KMS-11 (cell line): ENCODE data around the gene NOL9.

Source experiments
- H2AFZ ChIP-seq: fragments of 200-600 bp; sonication (generic); 2 replicates; pipeline ENCODE4 v1.6.1; 2016; ENCODE audit warnings: antibody characterized with exemption, mixed run types, low read depth
- H3K27ac ChIP-seq: fragments of 200-600 bp; sonication (generic); 2 replicates; pipeline ENCODE4 v1.6.1; 2016; ENCODE audit warnings: mild to moderate bottlenecking, mixed run types
- H3K27me3 ChIP-seq: fragments of 200-600 bp; sonication (generic); 2 replicates; pipeline ENCODE4 v1.6.1; 2017; ENCODE audit warnings: mild to moderate bottlenecking, low read depth, mixed run types, moderate library complexity; ENCODE audit not compliant: insufficient read depth
- H3K36me3 ChIP-seq: fragments of 200-600 bp; sonication (generic); 2 replicates; pipeline ENCODE4 v1.6.1; 2017; ENCODE audit warnings: mild to moderate bottlenecking, mixed run types; ENCODE audit not compliant: insufficient read depth
- H3K4me1 ChIP-seq: fragments of 200-600 bp; sonication (generic); 2 replicates; pipeline ENCODE4 v1.6.1; 2016; ENCODE audit warnings: mild to moderate bottlenecking, low read depth, mixed run types; ENCODE audit not compliant: poor library complexity, severe bottlenecking
- H3K4me2 ChIP-seq: fragments of 200-600 bp; sonication (generic); 2 replicates; pipeline ENCODE4 v1.7.0; 2016; ENCODE audit warnings: mild to moderate bottlenecking, mixed run types
- H3K4me3 ChIP-seq: fragments of 200-600 bp; sonication (generic); IDR thresholded peaks from 2 replicates; pipeline ENCODE4 v1.6.1; 2017; ENCODE audit warnings: low read depth, low read length, mixed read lengths; ENCODE audit not compliant: insufficient read depth
- H3K79me2 ChIP-seq: fragments of 200-600 bp; sonication (generic); 2 replicates; pipeline ENCODE4 v1.6.1; 2016; ENCODE audit warnings: low read depth, mixed run types; ENCODE audit not compliant: insufficient read depth
- H3K9ac ChIP-seq: fragments of 200-600 bp; sonication (generic); 2 replicates; pipeline ENCODE4 v1.6.1; 2016; ENCODE audit warnings: mild to moderate bottlenecking, mixed run types
- H4K20me1 ChIP-seq: fragments of 200-600 bp; sonication (generic); 2 replicates; pipeline ENCODE4 v1.6.1; 2016; ENCODE audit warnings: mild to moderate bottlenecking, mixed run types; ENCODE audit not compliant: insufficient read depth
- CTCF ChIP-seq: fragments of 200-600 bp; sonication (generic); conservative IDR thresholded peaks from 2 replicates; pipeline ENCODE4 v1.6.1; 2017; ENCODE audit warnings: low read depth, mild to moderate bottlenecking, antibody characterized with exemption, low read length, moderate library complexity, mixed read lengths

Gene NOL9

GRCh38 chr1:6599141-6599975 is 45.0 kb upstream of the NOL9 start:
- Histone ChIP-seq H2AFZ (no peak overlapping the region), H3K4me3 (no peak overlapping the region), H3K36me3 (peaks cover 11% of the 10 kb centered on the region; the same call in 1 of the 2 replicates), H3K27ac (no peak overlapping the region), H3K4me2 (peak overlapping the region; percentile 100; the same call in 1 of the 2 replicates), H3K4me1 (peaks cover 29% of the 10 kb centered on the region), H3K79me2 (peaks cover 64% of the 10 kb centered on the region), H3K27me3 (no peaks in the 10 kb centered on the region), H3K9ac (no peak overlapping the region), H4K20me1 (peaks cover 28% of the 10 kb centered on the region; the same call in 1 of the 2 replicates)
- TF ChIP-seq CTCF = no peak

GRCh38 chr1:6597777-6598131 is 43.4 kb upstream of the NOL9 start:
- Histone ChIP-seq H3K27me3 (no peaks in the 10 kb centered on the region), H3K36me3 (peaks cover 11% of the 10 kb centered on the region; the same call in 1 of the 2 replicates), H3K79me2 (peaks cover 64% of the 10 kb centered on the region), H3K4me1 (peaks cover 21% of the 10 kb centered on the region), H3K9ac (no peak overlapping the region), H3K4me3 (no peak overlapping the region), H3K27ac (no peak overlapping the region), H4K20me1 (peaks cover 28% of the 10 kb centered on the region; the same call in 1 of the 2 replicates), H2AFZ (no peak overlapping the region), H3K4me2 (no peak overlapping the region)
- TF ChIP-seq CTCF = no peak

- no peak overlapping the region for H3K4me2 ChIP-seq
Measured at GRCh38 chr1:6596886-6597776, 42.8 kb upstream of the NOL9 start.

More at GRCh38 chr1:6596886-6597776, 42.8 kb upstream of the NOL9 start:
- peaks cover 61% of the 10 kb centered on the region for H3K79me2 ChIP-seq
- H2AFZ ChIP-seq = no peak overlapping the region
- no peak overlapping the region for H3K27ac ChIP-seq
- peaks cover 28% of the 10 kb centered on the region; the same call in 1 of the 2 replicates for H4K20me1 ChIP-seq
- no peak overlapping the region for H3K9ac ChIP-seq
- no peak overlapping the region for H3K4me3 ChIP-seq
- peaks cover 11% of the 10 kb centered on the region; the same call in 1 of the 2 replicates for H3K36me3 ChIP-seq
- no peaks in the 10 kb centered on the region for H3K27me3 ChIP-seq
- no peak for TF ChIP-seq CTCF
- H3K4me1 ChIP-seq = peaks cover 21% of the 10 kb centered on the region
